CD4-positive, alpha-beta T cell treated with Interferon gamma for 1 hour (primary cell): Measurements from ENCODE around the gene RAI14.

Source experiments
- DNase-seq: peaks from one replicate; pipeline ENCODE4 v3.0.0-alpha.2; 2020

Gene RAI14

DNA sequence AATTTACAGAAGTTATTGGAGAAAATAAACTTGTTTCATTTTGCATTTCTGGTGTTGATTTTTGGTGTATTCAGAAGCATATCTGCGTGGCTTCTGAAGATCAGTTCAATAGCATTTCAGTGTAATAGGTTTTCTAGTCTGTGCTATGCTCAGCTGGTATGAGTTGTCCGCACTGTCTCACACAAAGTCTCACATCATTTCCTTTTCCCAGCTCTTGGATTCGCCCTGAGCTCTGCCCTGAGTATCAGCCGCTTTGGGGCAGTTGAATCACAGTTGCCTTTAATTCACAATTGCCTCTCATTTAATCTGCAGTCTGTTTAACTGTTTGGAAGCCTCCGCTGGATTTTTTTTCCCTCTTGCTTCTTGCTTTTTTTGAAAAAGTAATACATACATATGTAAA, 176.4 kb downstream of the RAI14 start:
- no peak for DNase-seq

DNA sequence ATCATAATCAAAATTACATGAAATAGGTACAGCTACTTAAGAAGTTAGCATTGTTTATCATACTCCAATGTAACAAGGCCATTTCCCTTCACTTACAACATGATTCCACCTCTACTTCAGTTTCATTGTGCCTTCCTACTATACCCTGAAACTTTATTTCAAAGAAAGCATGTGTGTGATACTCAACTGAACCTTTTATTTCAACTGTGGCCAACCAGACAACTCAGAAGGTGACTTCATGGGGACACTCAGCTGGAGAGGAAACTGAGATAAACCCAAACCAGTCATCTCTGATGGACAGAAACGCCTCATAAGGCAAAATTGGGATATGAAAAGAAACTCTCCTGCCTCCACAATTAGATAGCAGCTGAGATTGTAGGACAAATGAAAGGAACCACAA, 177.0 kb downstream of the RAI14 start:
- no peak for DNase-seq

DNA sequence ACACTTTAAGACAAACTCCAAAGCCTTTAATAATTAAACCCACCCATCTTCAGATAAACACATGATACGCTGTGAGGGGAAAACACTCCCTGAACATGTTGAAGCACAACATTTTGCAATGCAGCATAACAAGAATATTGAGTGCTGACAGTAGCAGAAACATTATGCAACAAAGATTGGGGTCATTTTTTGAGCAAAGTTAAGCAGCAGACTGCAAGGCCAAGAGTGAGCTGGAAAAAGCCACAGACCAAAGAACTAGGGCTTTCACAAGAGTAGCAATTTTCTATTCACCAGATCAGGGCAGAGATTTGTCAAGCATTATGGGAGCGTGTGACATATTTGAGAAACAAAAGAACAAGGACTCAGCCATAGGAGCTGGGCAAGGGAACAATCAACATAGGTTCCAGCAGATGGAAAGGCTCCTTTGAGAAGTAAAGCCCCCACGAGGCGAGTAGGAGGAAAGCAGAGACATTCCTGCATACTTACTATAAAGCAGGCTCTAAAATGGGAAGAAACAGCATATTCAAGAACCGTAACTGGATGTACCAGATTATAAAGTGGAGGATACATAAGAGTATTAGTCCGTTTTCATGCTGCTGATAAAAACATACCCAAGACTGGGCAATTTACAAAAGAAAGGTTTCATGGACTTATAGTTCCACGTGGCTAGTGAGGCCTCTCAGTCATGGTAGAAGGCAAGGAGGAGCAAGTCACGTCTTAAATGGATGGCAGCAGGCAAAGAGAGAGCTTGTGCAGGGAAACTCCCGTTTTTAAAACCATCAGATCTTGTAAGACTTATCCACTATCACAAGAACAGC, 178.1 kb downstream of the RAI14 start:
- no peak for DNase-seq

DNA sequence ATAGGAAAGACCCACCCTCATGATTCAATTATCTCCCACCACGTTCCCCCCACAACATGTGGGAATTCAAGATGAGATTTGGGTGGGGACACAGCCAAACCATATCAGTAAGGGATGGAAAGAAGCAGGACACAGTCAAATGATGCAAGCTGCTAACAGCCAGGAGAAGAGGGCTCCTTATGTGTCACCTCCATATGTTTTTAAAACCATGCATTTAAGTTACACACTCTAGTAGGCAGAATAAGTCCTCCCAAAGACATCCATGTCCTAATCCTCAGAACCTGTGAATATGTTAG, 178.6 kb downstream of the RAI14 start:
- DNase-seq = no peak

DNA sequence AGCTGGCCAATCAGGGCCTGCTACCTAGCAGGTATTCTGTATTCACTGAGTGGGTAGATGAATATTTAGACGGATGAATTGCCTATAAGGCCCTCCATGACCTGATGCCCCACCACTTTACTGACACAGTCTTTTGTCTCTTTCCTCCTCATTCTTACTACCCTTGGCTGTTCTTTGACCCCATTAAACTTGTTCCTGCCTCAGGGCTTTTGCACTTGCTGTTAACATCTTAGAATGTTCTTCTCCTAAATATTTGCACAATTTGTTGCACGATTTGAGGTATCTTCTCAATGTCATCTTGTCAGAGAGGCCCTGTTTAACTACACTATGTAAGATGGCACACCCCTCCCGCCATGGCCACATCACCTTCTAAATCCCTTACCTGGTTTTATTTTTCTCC, 179.5 kb downstream of the RAI14 start:
- DNase-seq = no peak

DNA sequence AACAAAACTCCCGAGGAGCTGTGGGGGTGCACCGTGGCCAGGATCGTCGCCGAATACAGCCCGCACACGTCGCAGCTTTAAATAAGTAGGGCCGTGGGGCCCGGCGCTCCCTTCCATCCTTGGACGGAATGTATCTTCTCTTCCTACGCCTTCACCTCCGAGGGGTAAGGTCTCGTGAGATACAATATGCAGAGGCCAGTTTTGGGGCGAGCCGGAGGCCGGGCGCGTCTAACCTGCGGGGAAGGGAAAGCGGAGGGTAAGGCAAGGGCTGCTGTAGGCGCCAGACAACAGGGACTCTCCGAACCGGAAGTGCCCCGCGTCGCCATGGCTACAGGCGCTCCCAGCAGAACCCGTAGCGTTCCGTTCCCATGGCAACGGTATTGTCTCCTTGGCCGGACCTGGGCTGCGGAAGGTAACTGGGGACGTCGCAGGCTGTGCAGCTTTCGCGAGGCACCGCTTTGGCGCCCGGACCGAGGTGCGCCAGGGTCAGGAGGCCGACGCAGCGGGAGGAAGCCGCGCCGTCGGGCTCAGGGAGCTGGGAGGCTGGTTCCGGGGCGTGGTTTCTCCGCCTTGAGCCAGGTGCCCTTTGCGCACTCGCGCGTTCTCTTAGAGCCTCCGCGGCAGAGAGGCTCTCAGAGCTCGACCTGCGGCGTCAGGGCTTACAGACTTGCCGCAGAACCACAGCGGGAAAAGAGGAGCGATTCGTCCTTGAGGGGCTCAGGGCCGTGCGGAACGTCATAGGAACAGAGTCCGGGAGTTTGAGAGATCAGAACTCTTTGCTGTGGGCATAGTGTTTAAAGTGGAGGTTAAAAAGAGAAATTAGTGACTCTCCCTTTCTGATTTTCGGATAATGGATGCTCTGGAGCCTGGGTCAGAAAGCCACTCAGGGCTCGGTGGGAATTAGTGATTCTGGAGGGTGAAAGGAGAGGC, 182.9 kb downstream of the RAI14 start, which contains the start of gene TTC23L:
TTC23L (plus strand) TSS at position 380 of the 930 bp plus-strand sequence. CDS start 1,508 bp downstream, outside the sequence.
- peak; percentile 95 for DNase-seq

DNA sequence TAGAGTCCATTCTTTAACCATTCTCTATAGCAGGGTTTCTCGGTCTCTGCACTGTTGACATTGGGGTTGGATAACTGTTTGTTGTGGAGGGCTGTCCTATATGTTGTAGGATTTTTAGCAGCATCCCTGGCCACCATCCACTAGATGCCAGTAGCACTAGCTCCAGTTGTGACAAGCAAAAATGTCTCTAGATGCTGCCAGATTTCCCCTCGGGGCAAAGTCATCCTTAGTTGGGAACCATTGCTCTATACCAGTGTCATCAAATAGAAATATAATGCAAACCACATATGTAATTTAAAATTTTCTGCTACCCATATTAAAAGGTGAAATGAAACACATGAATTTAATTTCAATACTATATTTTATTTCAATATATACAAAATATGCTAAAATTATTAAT, 185.7 kb downstream of the RAI14 start:
- DNase-seq = no peak

DNA sequence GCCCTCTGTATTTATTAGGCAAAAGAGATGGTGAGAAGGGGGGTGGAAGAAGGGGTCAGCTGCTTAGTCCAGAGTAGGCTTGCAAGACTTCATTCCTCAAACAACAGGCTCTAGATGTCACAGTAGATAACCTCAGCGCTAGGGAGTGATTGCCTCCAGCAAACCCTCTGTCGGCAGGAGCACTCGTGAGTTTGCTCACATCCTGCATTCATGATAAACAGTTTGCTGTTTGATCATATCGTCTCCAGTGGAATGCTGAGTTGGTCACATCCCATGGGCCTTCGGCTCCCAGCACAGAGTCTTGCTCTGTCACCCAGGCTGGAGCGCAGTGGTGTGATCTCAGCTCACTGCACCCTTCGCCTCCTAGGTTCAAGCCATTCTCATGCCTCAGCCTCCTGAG, 186.4 kb downstream of the RAI14 start:
- no peak for DNase-seq

DNA sequence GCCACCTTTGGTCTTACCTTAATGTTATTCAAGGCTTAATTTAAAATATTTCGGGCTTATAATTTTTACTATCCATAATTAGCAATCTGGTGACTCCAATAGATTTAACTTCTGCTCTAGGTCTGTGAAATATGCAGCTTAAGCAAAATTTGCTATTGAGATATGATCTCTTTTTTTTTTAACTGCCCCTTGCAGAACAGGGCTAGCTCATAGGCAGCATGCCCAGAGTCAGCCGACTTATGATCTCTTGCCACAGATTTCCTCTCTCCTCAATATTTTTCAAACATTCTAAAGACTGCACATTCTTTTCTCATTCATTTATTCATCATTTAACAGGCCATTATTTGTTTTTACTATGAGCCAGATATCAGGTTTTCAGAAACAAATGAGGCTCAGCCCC, 187.4 kb downstream of the RAI14 start:
- no peak for DNase-seq

DNA sequence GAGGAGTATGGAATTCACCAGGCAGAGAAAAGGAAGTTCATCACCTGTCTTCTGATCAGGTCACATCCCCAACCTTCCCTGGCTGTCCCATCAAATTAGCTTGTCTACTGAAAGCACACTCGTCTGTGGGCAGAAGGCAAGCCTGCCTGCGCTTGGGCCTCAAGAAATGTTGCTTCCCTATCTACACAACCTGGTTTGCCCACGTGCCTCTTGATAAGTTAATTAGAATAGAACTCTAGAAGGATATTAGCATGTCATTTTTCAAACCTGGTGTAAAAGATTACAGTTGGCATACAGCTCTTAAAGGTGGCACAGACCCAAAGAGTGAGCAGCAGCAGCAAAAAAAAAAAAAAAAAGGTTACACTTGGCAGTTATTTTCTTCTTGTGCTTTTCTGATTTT, 188.0 kb downstream of the RAI14 start:
- no peak for DNase-seq

DNA sequence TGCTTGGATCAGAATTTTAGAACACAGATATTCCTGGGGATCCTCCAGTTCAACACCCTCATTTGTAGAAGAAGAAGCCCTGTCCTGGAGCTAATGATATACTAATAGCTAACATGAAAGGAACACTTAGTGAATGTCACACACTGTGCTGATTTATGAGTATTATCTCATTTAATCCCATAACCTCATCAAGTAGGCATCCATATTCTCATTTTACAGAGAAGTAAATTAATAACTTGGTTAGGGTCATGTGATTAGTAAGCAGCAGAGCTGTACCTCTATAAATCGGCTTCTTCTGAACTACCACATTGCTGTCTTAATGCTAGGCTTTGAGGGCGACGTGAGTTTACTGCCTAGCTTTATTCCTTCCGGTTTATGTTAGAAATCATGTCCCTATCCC, 188.9 kb downstream of the RAI14 start:
- DNase-seq = no peak

DNA sequence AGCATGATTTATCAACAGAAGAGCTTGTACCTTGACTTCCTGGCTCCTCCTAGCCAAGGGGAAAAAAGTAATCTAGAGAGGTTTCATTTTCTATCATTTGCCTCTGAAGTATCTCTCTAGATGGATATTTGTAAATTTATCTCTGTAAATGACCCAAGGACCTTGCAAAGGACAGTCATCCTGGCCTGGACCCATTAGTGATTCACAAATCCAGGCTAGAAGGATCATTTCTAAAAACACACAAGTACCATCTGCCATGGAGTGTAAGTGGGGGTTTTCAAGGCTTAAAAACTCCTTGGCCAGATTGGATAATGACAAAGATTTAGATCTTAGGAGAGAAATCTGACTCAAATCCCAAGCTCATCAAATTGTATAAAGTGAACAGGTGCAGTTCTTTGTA, 190.9 kb downstream of the RAI14 start:
- no peak for DNase-seq

DNA sequence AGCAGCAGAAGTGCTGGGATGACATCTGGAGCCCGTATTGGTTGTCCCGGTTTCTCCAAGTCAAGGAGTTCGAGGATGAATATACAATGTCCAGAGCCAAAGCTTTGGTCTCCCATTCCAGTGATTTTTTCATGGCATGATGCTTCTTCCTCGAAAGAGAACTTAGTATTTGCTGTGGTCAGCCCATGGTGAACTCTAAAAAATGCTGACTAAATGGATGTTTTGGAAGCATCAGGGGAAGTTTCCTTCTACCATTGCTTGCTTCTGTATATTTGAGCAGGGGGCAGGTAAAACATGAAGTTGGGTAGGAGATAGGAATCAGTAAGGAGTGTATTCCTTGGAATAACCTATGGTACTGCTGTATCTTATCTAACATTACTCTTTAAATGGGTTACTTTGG, 191.4 kb downstream of the RAI14 start:
- DNase-seq = no peak

DNA sequence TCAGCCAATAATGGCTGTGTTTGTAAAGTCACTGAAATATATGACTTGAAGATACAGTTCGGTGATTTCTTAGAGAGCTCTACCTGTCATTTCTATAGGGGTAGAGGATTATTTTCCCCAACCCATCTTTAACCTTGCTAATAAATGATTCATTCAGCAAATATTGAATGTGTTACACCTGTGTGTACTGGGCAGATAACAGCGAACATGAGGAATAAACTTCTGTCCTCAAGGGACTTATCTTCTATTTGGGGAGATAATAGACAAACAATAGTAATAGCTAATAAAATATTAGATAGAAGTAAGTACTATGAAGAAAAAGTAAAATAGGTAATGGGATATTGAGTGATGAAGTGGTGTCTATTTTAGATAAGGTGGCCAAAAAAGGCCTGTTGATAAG, 192.1 kb downstream of the RAI14 start:
- DNase-seq = no peak

DNA sequence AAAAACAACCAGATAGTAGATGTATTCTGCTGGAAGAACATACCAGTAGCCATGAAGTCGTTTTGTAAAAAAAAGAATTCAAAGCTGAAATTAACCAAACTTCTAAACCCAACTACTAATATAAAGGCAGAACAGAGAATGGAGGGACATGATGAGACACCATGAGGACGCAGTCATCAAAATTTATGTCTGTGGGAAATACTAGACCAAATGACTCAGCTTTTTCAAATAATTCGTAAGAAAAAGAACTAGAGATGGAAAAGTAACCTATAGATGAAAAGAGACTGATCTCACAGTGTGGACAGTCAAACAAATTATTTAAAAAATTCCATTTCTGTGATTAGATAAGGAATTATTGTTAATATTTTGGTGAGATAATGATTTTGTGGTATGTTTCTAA, 193.1 kb downstream of the RAI14 start:
- DNase-seq = no peak

DNA sequence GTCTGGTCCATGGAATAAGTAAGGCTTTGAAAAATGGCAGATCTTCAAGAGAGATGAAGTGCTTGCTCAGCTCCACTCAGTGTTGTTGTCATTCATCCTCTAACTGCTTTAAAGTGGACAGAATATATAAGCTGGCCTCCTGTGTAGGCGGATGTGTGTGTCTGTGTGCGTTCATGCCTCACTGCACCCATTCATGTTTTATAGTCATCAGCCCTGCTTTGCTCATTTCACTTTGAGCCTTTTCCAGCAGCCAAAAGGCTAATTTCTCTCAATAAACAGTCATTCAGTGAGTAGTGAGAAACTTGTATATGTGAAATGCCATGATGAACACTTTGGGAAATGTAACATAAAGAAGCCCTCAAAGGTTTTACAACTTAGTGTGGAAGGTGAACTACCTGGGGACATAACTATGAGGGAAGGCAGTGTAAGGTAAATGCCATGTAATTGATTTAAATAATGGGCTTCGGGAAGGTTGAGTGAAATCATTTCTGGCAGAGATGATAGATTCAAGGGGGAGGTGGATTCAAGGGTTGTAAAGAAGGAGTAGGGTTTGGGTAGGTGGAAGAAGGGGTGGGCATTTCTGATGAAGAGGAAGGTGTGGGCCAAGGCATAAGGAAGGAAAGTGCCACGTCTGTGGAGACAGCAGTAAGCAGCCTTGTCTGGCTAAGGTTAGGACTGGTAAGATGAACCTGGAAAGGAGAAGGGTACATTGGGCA, 198.5 kb downstream of the RAI14 start:
- DNase-seq = no peak

DNA sequence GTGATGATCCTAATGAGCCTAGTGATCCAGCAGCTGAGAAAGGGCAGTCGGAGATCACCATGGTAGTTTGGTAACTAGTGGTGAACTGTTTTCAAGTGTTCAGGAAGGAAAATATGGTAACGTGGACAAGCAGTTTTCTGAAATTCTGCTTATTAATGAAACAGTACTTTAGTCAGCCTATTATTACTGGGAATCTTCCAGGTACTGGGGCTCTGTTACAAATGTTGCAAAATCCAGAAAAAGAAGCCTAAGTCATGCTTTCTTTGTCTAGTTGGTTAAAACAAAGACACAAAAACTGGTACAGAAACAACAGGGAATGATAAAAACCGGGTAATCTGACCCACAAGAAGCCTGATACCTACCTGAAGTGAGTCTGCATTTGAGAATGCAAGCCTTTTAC, 201.0 kb downstream of the RAI14 start:
- DNase-seq = no peak

DNA sequence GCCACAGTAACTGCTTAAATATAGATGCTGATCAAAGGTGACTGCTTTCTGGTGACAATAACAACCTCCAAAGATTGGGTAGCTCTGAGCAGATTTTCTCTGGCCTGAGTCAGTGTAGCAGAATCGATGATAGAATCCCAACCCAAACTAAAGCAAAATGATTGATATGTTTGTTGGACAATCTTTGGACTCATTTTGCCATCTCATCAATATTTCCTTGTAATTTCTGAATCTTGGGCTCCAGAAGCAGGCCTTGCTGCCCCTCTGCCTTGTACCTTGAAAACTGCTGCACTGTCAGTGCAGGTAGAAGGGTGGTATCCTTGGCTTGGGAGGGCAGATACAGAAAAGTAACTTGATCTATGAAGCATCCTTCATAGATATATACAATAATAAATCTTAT, 201.8 kb downstream of the RAI14 start:
- DNase-seq = no peak

DNA sequence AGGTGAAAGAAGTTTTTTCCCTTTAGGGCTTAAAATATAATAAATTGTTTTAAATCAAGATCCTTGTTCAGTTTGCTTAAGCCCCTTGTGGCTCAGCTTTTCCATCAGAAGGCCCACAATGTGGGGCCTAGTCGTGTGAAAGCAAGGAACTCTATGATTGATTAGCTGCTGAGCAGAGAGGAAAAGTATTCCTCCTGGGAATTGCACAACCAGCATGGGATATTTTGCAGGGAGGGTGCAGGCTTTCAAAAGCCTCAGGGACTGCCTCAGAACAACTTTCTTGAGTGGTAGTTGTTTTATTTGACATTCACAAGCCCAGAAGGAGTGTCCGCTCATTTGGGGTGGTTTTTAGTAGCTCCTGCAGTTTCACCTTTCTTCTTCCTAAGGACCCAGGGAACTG, 202.7 kb downstream of the RAI14 start:
- no peak for DNase-seq

DNA sequence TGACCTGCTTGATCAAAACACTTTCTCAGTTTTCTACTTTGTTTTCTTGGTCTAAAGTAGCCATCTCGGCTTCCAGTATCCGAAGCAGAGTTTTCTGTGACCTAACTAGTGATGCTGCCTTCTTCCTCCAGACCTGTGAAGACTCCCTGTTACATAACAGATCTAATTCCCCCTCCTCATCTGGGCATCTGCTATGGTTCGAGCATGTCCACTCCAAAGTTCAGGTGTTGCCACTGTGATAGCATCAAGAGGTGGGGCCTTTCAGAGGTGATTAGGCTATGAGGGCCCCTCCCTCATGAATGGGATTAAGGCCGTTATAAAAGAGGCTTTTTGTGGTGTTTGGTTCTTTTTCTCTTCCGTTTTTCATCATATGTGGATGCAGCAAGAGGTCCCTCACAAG, 203.1 kb downstream of the RAI14 start:
- no peak for DNase-seq

DNA sequence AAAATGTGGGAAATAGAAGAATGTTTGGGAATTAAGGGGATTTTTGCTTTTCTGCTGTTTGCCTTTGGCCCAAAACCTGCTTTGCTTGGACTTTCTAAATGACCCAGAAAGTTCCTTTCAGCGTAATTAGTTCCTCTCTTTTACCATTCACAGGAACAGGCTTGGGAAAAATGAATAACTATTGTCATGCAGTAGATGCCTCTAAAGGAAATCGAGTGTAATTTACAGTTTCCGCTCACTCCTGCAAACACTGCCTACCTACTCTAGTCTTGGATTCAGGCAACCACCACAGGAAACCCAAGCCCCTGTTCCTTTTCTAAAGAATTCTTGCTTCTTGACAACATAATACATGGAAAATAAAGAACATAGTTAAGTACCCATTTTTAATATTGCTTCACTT, 207.8 kb downstream of the RAI14 start:
- no peak for DNase-seq

DNA sequence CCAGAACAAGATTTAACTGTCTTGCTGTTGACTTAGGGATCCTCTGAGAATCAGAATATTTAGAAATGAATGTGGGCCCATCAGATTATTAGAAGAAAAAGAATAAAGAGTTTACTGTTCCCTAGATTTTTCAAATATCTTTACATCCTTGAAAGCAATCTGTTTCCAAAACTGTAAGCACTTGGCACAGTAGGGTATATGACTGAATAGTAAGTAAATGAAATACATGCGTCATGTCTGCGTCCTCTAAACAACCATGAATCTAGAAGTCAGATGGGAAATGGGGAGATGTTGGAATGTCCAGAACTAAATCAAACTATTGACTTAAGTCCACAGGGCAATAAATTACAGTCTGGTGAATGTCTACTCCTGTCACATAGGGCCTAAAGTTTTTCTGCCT, 209.0 kb downstream of the RAI14 start:
- DNase-seq = no peak

DNA sequence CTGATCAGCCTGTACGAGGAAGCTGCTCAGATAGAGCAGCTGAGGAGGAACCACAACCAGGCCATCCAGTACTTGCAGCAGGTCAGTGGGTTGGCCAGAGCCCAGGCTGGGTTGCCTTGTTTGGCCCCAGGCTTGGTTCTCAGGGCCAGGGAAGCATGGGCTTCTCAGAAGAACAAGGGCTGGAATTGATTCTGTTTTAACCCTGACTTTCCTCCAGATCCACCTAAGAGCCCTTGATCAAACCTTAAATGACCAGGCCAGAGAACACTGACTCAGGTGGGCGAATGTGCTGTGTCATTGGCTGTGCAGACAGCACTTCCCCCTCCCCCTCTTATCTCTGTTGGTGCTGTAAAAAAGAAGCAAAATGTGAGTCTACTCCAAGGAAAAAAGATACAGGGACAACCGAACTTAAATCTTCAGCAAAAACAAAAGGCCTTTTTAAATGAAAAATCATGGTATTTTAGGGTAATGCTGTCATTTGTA, 210.9 kb downstream of the RAI14 start:
- no peak for DNase-seq

DNA sequence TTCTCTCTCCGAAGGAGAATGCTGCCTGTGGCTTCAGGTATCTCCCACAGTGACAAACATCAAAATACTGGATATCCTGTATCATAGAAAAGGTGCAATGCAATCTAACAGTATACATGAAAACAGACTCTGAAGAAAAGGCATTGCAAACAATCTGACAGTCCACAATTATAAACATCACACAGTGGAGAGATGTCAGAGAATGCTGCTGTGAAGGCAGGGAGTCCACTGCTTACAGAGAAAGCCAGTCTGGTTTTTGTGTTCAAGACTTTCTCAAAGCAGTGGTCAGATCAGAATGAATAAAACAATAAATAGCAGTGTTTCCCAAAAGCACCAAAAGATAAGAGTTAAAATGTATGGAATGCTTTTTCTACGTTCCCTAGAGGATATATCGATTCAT, 211.5 kb downstream of the RAI14 start:
- DNase-seq = no peak
